ENCODE measurements around the gene TMEM17.
"Not testable (repeated sequence)": the region's sequence is repeated elsewhere in the genome, so short reads cannot be mapped to it uniquely, and the experiment has no call there.

TMEM17 gene

GRCh38 chr2:62505750-62506420 is at the start of gene TMEM17:
Gene TMEM17, minus strand, starts transcription at chr2:62506195. Its CDS starts 66 bp downstream, at chr2:62506129.
- peak; percentile 68 for DNase-seq (ENCODE audit: low read depth)

- no peak for DNase-seq (ENCODE audit: low read depth)
These were observed 48.4 kb upstream of the TMEM17 start for GRCh38 chr2:62554440-62554839.

- DNase-seq (ENCODE audit: low read depth): no peak
These were observed 44.5 kb upstream of the TMEM17 start for GRCh38 chr2:62550461-62550860.

- DNase-seq (ENCODE audit: low read depth): no peak
These were observed 41.9 kb upstream of the TMEM17 start for GRCh38 chr2:62547854-62548253.

GRCh38 chr2:62545261-62545660 is 39.3 kb upstream of the TMEM17 start:
- no peak for DNase-seq (ENCODE audit: low read depth)

GRCh38 chr2:62540408-62541168 is 34.6 kb upstream of the TMEM17 start:
- no peak for DNase-seq (ENCODE audit: low read depth)

GRCh38 chr2:62539606-62540407 is 33.8 kb upstream of the TMEM17 start:
- DNase-seq (ENCODE audit: low read depth): no peak

- DNase-seq (ENCODE audit: low read depth): no peak
These were observed 32.8 kb upstream of the TMEM17 start for GRCh38 chr2:62538756-62539155.

- no peak for DNase-seq (ENCODE audit: low read depth)
These were observed 31.8 kb upstream of the TMEM17 start for GRCh38 chr2:62537814-62538213.

- DNase-seq (ENCODE audit: low read depth): no peak
These were observed 31.0 kb upstream of the TMEM17 start for GRCh38 chr2:62536873-62537547.

- not testable (repeated sequence) for DNase-seq (ENCODE audit: low read depth)
These were observed 29.5 kb upstream of the TMEM17 start for GRCh38 chr2:62535521-62535920.

GRCh38 chr2:62531594-62531993 is 25.6 kb upstream of the TMEM17 start:
- no peak for DNase-seq (ENCODE audit: low read depth)

GRCh38 chr2:62529758-62530157 is 23.8 kb upstream of the TMEM17 start:
- DNase-seq (ENCODE audit: low read depth): no peak

GRCh38 chr2:62527478-62528210 is 21.6 kb upstream of the TMEM17 start:
- no peak for DNase-seq (ENCODE audit: low read depth)

GRCh38 chr2:62526531-62527381 is 20.8 kb upstream of the TMEM17 start:
- no peak for DNase-seq (ENCODE audit: low read depth)

- DNase-seq (ENCODE audit: low read depth): no peak
These were observed 19.7 kb upstream of the TMEM17 start for GRCh38 chr2:62525549-62526269.

- DNase-seq (ENCODE audit: low read depth): no peak
These were observed 18.4 kb upstream of the TMEM17 start for GRCh38 chr2:62524293-62524941.

GRCh38 chr2:62521061-62521460 is 15.1 kb upstream of the TMEM17 start:
- DNase-seq (ENCODE audit: low read depth): not testable (repeated sequence)

GRCh38 chr2:62512384-62512783 is 6.4 kb upstream of the TMEM17 start:
- DNase-seq (ENCODE audit: low read depth): no peak

All from CMK (cell line).